ENCODE measurements around the gene NOC2L.

The NOC2L gene

GRCh38 chr1:927234-927633 lies 31.8 kb downstream of the NOC2L start:
- DNase-seq, result no peak

GRCh38 chr1:925561-926421 lies 33.3 kb downstream of the NOC2L start:
- DNase-seq, result peak; percentile 53

GRCh38 chr1:924656-925560 lies 34.1 kb downstream of the NOC2L start:
- DNase-seq, result peak; percentile 74

- no peak for DNase-seq
These were observed 34.9 kb downstream of the NOC2L start for GRCh38 chr1:923991-924655.

GRCh38 chr1:923131-923990 lies 35.7 kb downstream of the NOC2L start, which contains the start of gene SAMD11:
Gene SAMD11, plus strand, starts transcription at chr1:923923. Its CDS starts 509 bp downstream, at chr1:924432.
- peak; percentile 94 for DNase-seq

GRCh38 chr1:921011-921837 lies 37.8 kb downstream of the NOC2L start:
- peak; percentile 93 for DNase-seq

DNA sequence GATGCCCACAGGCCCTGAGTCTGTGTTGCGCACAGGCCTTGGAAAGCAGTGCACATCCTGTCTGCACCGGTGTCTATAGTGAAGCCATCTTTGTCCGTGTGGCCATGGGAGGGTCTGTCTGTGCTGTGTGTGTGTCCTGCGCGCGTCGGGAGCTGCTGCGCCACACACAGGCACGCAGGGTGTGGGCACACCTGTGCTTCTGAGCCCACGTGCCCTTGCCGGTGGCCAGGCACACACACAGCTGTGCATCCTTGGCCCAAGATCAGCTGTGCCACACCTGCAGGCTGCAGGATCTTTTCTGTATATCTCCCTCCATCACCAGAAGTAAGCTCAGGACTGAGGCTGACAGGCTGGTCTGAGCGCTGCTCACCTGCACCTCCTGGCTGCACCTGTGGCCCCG lies 38.5 kb downstream of the NOC2L start:
- DNase-seq, result peak; percentile 92

DNA sequence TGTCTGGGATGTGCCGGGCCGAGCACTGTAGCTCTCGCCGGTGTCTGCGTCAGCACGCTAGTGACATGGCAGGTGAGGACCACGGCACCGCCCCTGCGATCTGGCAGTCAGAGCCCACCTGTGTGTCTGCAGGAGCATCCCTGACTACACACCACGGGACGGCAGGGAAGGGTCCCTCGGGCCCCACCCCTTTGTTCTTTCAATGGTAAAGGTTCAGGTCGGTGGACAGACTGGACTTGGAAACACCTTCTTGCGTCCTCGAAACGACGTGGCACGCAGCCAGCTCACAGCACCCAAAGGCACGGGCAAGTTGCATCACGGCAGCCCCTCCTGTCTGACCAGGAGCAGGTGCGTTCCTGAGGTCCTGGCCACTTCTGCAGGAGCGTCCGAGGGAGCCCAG lies 39.0 kb downstream of the NOC2L start:
- DNase-seq, result peak; percentile 71

- no peak for DNase-seq
These were observed 39.7 kb downstream of the NOC2L start for GRCh38 chr1:919271-919872.

- DNase-seq, result no peak
These were observed 40.2 kb downstream of the NOC2L start for GRCh38 chr1:918843-919242.

DNA sequence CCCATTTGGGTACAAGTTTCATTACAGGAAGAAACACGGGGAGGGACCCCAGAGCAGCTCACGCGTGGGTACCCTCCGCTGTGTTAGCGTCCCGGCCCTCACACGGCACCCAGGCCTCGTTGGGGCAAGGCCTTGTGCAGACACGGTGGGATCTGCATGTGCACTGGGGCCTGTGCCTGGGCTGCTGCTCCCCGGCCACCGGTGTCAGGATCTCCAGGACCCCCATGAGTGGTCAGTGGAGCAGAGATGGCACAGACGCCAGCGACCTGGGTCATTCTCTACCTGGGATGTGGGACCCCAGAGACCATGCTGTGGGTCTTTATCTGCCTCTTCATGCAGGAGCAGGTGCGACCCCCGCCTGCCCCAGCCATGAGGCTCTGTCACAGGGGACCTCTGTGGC lies 40.7 kb downstream of the NOC2L start:
- no peak for DNase-seq

DNA sequence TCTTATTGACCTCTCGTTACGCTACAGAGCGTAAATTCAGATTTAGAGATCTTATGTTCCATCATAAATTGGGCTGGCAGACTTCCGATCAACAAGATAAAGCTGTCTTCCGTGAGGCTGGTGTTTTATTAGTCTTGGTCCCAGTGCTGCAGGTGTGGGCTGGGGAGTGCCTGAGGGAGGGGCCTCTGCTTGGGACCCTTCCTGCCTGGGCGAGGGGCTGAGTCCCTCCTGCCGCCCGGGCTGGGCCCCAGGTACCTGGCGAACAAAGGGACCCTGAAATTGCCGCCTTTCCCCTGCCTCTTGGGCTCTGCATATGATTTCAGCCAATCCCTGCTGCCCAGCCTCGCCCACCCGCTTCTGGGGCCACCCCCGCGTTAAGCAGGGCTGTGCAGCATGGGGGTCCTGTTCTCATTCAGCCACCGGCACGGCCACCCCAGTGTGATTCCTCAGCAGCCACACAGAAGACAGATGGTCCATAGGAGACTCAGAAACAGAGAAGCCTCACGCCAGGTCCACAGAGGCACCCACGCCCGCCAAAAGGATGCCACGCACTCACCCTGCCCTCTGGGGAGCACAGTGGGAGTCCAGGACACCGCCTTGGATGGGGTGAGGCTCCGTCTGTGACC lies 41.5 kb downstream of the NOC2L start:
- DNase-seq, result no peak

DNA sequence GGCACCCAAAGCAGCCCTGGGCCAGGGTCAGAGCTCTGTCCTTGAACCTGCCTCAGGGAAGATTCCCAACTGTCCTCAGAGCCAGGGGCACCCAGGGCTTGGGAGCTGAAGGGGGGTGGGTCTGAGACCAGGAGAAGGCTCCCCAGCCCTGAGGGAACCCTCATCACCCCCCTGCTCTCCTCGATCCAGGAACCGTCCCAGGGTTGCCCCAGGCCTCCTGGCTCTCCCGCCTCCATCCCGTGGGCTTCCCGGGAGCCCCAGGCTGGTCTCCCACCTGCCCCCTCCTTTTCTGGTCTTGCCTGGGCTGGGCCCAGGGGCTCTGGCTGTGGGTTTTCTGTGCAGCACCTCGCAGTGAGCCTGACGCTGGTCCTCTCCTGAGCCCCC lies 42.0 kb downstream of the NOC2L start:
- DNase-seq, result no peak

GRCh38 chr1:916173-917075 lies 42.6 kb downstream of the NOC2L start:
- DNase-seq, result no peak

GRCh38 chr1:915295-916172 lies 43.5 kb downstream of the NOC2L start:
- DNase-seq, result peak; percentile 81

- no peak for DNase-seq
These were observed 44.2 kb downstream of the NOC2L start for GRCh38 chr1:914891-915280.

- DNase-seq, result no peak
These were observed 44.7 kb downstream of the NOC2L start for GRCh38 chr1:914131-914890.

Measured in RPMI8226 (cell line).